Skin of body (tissue), 2 donors: ENCODE measurements around the gene CAVIN2. TPM values are rescaled to one million over a fixed set of nuclear protein-coding genes. Genes with fewer than 3 reads are reported as not detected.

Experiments used
- DNase-seq: peaks from one replicate; lab custom pipeline; 2025; lab: John Stamatoyannopoulos, UW
- total RNA-seq: library from RNA; depleted of rRNA; stranded (reverse); fragments of >200 nt; gene quantifications from one replicate; pipeline ENCODE4 v1.2.3, GENCODE V29; 2014

CAVIN2 gene, protein sequence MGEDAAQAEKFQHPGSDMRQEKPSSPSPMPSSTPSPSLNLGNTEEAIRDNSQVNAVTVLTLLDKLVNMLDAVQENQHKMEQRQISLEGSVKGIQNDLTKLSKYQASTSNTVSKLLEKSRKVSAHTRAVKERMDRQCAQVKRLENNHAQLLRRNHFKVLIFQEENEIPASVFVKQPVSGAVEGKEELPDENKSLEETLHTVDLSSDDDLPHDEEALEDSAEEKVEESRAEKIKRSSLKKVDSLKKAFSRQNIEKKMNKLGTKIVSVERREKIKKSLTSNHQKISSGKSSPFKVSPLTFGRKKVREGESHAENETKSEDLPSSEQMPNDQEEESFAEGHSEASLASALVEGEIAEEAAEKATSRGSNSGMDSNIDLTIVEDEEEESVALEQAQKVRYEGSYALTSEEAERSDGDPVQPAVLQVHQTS
- total RNA-seq, result 23.0 TPM

DNA sequence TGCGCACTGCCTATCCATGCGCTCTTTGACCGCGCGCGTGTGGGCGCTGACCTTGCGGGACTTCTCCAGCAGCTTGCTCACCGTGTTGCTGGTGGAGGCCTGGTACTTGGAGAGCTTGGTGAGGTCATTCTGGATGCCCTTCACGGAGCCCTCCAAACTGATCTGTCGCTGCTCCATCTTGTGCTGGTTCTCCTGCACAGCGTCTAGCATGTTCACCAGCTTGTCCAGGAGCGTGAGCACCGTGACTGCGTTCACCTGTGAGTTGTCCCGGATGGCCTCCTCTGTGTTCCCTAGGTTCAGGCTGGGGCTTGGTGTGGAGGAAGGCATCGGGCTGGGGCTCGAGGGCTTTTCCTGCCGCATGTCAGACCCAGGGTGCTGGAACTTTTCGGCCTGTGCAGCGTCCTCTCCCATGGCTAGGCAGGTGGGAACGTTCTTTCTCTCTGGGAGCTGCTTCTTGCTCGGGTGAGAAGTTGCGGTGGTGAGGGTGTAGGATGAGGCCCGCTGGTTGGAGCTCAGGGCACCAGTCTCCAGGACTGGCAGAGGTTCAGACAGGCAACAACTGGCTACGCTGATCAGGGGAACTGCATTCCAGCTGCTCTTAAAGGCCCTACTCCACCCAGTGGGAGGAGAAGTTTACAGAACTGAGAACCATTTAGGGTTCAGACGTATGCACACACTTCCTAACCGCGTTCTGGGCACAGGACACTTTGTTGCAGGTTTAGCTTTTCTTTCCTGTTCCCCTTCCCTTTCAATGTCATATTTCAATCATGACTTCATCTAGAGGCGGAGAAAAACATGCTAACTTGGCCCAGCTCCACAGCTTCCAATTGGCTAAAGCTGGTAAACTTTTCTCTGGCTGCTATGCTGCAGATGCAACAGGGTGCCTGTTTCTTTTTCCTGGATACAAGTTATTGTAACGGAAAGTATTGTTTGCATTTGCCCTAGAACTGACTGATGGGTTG, at the start of gene CAVIN2:
Gene CAVIN2 (minus strand): TSS at position 574 of the 962 bp plus-strand sequence. CDS start 163 bp downstream, at position 411.
- DNase-seq, result peak; percentile 88

DNA sequence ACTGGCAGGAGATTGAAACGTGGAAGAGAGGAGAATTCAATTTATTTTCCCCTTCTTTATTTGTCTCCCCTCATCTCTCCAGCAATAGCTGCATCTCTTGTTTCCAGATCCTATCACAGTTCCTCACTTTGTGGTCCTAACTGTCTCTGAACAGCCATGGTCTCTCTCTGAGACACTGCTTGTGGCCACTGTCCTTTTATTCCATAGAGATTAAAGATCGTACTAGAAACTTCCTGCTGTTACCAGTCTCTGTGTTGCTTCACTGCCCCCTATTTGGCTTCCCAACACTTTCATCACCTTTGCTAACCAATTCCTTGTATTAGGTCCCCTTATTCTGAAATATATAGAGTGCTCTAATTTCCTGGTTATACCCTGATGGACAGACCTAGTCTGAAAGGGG, 48.9 kb upstream of the CAVIN2 start:
- no peak for DNase-seq

DNA sequence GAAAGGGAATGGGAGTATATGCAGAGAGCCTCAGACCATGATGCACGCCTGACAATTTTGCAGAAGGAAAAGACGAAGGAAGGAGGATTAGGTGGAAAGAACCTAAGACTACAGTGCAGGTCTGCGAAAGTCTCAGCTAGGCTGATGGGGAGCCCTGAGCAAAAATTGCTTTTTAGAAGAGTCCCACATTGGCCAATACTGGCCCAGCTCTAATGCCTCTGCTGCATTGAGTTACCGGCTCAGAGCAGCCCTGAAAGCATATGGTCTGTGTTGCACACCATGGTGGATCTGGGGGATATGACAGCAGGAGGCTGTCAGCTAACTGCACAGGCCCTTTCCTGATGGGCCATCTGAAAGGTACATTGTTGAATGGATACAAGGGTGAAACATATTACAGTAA, 48.3 kb upstream of the CAVIN2 start:
- DNase-seq, result no peak

DNA sequence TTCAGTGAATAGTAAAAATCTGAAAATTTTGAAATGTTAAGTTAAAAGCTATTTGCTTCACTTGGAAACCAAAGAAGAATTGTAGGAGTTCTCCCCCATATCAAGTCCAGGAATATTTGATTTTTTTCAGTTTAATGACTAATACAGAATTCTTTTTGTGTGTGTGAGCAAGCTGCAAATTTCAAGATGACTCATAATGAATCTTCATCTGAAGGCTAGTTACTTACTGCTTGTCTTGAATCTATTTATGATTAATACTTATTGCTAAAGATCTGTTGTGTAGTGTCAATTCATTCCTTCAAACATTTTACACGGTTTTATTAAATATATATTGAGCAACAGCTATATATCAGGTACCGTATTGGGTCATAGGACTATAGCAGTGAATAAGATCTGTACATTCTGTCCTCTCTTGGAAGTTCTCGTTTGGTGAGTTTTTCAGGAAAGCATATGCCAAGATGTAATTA, 47.8 kb upstream of the CAVIN2 start:
- no peak for DNase-seq

DNA sequence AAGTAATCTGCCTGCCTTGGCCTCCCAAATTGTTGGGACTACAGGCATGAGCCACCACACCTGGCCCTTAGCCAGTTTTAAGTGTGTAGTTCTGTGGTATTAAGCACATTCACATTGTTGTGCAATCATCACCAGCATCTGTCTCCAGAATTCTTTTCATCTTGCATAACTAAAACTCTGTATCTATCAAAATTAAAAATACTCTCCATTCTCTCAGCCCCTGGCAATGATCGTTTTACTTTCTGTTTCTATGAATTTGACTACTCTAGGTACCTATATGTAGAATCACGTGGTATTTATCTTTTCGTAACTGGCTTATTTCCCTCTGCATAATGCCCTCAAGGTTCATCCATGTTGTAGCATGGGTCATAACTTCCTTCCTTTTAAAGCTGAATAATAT, 45.5 kb upstream of the CAVIN2 start:
- DNase-seq, result no peak

DNA sequence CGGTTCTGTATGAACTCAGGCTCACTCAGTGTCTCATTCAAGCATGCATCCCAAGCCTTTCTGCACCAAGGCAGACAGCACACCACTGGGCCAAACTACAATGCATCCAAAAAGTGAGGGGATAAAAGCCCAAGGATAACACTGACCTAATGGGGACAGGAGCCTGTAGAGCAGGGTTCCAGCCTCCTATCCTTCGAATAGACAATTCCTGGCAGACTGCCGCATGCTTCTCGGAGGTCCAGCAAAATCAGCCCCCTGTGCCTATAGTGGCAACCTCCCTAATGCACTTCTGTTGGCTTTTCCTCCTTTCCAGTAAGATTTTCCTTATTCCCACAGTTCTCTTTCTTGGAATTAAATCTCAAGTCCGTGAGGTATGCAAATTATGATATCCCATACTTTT, 44.8 kb upstream of the CAVIN2 start:
- DNase-seq, result no peak

DNA sequence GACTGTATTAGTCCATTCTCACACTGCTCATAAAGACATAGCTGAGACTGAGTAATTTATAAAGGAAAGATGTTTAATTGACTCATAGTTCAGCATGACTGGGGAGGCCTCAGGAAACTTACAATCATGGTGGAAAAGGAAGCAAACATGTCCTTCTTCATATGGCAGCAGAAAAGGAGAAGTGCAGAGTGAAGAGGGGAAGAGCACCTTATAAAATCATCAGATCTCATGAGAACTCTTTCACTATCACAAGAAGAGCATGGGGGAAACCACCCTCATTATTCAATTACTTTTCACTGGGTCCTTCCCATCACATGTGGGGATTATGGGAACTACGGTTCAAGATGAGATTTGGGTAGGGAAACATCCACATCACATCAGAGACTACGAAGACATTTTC, 43.0 kb upstream of the CAVIN2 start:
- no peak for DNase-seq

DNA sequence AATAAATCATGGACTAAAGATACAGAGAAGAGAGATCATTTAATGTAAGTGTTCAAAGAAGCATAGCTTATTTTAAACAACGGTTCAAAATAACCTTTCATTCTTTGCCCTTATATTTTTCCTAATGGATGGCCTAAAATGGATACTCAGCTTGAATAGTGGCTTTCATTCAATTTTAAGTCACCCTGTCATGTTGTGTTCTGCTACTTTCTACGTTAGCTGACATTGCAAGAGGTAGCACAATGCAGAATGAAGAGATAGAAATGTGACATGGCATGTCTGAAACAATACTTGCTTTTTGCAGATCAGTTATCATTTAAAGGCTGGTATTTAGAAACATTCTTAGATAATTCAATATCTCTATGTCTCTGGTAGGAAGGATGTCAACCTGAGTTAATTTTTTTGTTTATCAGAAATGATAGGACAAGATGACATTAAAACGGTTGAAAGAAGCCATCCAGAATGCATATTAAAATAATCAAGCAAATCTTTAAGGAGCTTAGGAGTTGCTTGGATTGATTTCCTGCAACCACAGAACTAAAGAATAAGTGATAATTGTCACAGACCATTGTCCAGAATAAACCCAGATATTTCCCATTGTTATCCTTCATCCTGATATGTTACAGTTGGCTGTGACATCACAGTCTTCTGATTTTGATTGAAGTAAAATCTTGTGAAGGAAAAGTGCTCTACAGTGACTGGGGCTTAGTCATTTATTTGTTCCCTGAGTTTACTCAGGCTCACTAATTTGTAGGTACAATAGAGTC, 41.7 kb upstream of the CAVIN2 start:
- DNase-seq, result no peak

DNA sequence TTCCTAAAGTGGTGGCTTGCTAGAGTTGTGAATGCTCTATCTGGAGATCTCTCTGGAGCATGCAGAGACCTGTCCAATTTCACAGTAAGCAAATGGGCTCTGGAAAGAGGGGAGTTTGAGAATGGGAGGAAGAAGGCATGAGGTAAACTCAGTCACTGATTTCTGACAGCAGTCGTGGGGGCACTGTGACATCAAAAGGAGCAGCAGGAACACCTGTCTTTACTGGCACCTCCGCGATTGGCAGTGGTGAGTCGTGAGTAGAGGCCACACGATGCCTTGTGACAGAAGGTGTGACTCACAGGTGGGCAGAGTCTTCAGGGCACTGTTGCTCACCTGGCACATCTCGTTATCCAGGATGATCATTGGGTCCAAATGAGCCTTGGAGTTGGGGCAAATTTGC, 38.8 kb upstream of the CAVIN2 start:
- DNase-seq, result no peak

DNA sequence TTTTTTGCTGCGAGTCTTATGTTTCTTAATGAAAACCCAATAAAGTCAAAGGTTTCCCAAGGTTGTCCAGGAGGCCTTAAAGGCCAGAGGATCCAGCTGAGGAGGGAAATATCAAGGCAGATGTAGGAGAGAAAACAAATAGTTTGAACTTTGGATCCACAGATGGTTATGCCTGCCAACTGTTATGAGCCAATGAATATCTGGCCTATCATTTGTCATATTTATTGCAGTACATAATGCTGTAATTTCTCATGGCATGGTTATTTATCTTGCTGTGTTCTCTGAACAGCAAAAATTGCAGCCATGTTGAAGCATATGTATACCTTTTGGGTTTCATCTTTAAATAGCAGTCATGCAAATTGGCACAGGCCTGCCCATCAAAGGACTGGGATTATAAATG, 38.2 kb upstream of the CAVIN2 start:
- DNase-seq, result peak; percentile 38

DNA sequence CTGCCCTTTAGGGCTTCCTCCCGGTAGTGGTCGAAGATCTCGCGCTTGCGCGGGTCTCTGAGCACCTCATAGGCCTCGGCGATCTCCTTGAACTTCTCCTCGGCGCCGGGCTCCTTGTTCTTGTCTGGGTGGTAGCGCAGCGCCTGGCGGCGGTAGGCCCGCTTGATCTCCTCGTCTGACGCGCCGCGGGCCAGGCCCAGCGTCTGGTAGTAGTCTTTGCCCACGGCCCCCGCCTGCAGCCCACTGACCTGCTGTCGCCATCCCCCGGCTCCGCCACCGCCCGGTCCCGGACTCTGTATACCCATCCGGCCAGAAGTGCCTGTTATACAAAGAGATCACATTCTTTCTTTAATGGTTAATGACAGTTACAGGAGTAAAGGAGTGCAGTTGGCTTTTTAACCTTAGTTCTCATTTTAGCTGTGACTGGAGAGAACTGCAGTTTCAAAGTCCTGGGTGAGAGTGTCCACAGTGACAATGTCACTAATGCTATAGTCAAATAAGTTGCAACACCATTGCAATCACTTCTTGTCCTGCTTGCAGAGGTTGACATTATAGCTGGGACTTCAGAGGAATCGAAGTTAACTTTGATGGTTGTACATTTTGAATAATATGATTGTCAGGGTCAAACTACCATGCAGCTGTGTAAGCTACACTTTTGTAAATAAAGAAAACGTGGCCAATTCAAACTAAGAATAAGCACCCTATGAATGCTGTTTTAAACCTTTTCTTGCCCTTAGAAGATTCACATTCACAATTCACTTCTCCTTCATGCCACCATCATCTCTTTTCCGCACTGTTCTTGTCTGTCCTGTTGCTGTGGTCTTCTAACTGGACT, 35.3 kb upstream of the CAVIN2 start:
- no peak for DNase-seq

DNA sequence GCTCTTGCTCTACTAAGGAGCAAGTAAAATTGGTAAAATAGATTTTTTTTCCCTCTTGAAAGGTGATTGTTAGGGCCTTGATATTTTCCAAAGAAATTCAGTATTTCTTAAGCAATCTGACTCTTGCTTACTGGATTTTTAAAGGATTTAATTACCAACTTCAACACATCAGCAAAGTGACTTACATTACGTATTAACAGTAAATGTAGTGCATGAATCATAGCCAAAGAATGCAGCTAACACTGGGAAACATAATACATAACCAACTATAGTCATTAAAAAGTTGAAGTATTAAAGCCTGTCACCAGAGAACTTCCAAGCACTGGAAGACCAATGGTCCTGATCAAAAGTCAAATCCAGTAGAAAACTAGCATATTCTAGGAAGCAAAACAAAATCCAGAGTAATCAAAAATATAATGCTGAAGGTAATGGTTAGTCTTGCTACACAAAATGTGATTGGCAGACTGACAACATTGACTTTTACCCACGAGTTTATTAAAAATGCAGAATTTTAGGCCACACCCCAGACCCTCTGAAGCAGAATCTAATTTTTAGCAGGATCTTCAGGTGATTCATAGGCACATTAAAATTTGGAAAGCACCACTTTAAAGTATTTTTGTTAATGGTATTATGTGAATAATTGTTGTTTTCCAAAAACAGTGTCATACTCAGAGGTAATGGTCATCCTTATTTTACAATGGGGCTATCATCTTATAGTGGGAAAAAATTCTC, 31.8 kb upstream of the CAVIN2 start:
- DNase-seq, result no peak

DNA sequence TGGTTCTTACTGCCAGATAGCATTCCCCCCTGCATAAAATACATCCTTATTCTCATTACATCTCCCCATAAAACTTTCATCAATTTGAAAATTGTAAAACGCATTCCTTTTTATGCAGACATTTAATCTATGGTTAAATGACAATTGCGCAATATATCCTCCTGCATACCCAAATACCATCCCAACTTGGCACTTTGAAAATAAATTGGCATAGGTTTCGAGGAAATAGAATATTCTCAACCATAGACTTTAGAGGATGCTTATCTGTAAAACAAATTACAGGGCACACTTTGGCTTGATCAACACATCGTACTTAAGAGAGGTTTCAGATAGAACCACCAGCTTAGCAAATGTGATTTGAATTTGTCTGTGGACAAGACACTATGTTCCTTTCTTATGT, 31.0 kb upstream of the CAVIN2 start:
- no peak for DNase-seq

DNA sequence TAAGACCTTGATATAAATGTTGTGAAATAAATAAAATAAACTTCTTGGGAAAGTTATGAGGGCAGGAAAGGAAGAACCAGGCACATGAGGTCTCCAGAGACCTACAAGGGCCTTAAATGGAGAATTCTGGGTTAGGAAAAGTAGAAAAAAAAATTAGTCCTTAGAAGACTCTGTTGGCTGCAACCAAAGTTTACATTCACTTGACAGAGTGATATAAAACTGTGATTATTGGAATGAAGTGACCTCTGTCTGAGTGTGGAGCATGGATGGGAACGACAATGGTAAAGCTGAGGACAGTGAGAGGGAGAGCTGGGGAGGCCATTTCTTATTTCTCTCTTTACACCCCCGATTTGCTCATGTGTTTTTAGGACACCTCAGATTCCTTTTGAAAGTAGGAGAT, 29.0 kb upstream of the CAVIN2 start:
- DNase-seq, result no peak

DNA sequence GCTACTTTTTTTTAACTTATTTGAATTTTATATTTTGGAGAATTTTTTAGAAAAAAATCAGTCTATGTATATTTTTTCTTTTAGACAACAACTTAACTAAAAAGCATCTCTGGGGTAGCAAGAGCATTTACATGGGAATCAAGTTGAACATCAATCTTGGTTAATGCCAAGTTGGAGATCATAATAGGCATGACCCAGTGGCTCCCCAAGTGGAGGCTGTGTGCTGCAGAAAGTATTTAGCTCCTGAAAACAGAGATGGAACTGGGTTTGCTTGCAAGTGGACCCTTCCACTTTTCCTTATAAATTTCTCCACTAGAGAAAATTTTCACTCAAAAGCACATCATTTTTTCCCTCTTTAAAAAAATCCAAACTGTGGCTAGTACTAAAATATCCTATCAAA, 23.9 kb upstream of the CAVIN2 start:
- DNase-seq, result no peak

DNA sequence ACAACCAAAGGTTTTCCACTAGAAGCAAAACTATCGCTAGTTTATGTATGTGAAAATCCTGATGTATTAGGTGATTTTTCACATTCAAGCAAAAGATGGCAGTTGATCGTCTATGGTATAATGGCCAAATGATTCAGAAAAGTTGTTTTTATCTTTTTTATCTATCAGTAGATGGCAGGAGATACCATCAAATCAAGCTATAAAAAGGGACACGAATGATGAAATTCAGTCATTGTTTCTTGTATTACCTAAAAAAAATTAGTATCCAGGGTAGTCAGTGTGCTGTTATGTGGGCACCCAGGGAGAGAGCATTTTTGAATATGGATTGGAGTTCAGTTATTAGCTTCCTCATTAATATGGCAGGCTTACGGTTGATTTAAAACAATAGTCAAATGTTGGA, 22.9 kb upstream of the CAVIN2 start:
- DNase-seq, result no peak

DNA sequence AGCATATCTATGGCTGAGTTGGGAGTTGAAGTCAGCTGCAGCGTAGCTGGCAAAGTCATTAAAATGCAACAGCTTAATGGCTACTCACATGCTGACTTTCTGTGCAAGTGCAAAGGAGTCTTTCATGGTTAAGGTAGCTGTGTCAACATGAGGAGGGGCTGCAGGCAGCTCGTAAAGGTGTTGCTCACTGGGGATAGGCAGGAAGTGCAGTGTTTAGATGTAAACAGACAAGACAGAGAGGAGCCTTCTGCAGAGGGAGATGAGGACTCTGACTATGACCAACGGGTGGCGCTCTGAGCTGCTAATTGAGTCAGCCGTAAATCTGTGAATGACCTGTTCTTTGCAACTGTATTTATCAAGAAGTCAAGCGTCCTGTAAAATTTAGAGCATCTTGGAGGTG, 22.3 kb upstream of the CAVIN2 start:
- DNase-seq, result no peak

DNA sequence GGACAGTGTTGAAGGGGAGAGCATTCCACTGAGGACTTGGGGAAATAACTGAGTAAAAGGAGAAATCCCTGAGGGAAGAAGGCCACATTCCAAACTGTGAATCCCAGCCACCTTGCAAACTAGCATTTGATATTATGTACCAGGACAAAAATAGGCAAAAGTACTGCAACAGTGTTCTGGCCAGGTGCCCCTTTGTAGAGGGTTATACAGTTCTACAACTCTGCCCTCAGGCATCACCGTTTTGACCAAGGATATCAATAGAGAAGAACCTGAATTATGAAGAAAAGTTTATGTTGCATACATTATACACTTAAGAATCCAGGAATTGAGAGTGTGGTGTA, 20.6 kb upstream of the CAVIN2 start:
- DNase-seq, result no peak

DNA sequence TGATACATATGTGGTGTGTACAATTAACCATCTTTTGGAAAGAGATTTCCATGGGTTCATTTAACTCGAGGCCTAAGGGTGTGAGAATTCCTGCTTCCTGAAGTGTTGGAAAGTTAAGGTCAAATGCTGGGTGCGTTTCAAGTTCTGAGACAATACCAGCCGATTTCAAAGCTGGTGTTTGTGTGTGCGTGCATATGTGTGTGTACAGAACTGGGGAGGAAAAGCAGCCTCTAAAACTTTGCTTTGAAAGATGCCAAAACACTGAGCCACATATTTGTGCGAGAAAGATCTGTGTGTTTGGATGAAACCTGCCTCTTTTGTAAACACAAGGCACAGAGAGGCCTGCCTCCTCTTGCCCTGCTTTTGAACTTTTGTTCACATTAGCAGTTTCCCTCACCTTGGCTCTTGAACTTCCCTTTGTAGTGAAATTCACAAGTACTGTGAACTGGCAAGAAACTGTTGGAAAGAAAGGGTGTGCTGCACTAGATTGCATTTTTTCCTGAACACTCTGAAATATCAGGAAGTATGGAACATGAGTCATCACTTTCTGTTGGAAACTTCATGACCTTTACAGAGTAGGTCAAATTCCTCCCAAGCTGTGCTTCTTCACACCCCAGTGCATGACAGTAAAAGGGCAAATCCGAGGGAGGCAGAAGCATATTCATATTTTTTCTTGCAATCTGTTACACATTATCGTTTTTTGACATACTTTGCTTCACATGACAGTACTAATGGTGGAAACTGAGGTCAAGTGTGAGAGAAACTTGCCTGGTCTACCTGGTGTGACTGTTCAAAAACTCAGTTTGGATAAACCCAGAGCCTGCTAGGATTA, 20.0 kb upstream of the CAVIN2 start:
- peak; percentile 92 for DNase-seq
